HS-5 (cell line): ENCODE measurements around the gene HLA-G.
A peak's percentile ranks its signal among the peaks of the same experiment; 100 is the strongest.
"Not testable (repeated sequence)": the region's sequence is repeated elsewhere in the genome, so short reads cannot be mapped to it uniquely, and the experiment has no call there.

Source experiments
- DNase-seq: peaks from one replicate; pipeline ENCODE4 v3.0.0-alpha.2; 2012; ENCODE audit warnings: low read depth

HLA-G gene

DNA sequence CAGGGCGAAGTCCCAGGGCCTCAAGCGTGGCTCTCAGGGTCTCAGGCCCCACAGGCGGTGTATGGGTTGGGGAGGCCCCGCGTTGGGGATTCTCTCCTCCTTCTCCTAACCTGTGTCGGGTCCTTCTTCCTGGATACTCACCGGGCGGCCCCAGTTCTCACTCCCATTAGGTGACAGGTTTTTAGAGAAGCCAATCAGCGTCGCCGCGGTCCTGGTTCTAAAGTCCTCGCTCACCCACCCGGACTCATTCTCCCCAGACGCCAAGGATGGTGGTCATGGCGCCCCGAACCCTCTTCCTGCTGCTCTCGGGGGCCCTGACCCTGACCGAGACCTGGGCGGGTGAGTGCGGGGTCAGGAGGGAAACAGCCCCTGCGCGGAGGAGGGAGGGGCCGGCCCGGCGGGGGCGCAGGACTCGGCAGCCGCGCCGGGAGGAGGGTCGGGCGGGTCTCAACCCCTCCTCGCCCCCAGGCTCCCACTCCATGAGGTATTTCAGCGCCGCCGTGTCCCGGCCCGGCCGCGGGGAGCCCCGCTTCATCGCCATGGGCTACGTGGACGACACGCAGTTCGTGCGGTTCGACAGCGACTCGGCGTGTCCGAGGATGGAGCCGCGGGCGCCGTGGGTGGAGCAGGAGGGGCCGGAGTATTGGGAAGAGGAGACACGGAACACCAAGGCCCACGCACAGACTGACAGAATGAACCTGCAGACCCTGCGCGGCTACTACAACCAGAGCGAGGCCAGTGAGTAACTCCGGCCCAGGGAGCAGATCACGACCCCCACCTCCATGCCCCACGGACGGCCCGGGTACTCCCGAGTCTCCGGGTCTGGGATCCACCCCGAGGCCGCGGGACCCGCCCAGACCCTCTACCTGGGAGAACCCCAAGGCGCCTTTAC is at the start of gene HLA-G:
Gene HLA-G, plus strand, starts transcription at position 247 of the 892 bp plus-strand sequence. Its CDS starts 20 bp downstream, at position 267.
- DNase-seq = no peak

DNA sequence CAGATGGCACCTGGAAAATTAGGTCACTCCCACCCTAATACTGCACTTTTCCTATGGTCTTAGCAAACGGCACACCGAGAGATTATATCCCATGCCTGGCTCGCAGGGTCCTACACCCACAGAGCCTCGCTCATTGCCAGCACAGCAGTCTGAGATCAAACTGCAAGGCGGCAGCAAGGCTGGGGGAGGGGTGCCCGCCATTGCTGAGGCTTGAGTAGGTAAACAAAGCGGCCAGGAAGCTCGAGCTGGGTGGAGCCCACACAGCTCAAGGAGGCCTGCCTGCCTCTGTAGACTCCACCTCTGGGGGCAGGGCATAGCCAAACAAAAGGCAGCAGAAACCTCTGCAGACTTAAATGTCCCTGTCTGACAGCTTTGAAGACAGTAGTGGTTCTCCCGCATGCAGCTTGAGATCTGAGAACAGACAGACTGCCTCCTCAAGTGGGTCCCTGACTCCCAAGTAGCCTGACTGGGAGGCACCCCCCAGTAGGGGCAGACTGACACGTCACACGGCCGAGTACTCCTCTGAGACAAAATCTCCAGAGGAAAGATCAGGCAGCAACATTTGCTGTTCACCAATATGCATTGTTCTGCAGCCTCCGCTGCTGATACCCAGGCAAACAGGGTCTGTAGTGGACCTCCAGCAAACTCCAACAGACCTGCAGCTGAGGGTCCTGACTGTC is 47.5 kb upstream of the HLA-G start:
- not testable (repeated sequence) for DNase-seq

DNA sequence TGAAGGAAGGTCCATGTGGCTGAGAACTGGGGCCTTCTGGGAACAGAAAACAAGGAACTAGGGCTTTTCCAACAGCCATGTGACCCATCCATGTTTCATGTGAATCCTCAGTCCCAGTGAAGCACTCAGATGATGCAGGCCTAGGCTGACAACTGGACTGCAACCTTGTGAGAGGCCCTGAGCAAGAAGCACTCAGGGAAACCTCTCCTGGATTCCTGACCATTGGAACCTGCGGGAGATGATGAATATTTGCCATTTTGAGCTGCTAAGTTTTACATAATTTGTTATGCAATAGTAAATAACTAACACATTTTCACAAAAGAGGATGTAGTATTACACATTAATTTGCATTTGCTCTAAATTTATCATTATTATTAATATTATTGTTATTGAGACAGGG is 38.4 kb upstream of the HLA-G start:
- DNase-seq = no peak

- no peak for DNase-seq
These were observed 37.0 kb upstream of the HLA-G start for GRCh38 chr6:29790626-29791025.

DNA sequence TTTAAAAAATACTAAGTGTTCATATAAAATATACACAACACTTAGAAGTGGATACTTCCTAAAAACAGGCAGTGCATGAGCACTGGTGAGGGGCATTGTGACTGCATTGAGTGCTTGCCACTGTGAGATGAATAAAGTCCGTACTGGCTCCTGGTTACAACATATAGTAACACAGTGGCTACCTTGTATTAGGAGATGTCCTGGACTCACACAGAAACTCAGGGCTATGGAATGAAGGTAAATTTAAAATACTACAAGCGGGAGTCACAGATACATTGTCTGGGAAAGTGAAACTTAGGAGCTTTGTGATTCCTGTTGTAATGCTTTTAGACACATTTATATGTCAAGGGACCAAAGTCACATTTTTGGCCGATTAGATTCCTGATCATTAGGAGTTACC is 36.5 kb upstream of the HLA-G start:
- DNase-seq = no peak

DNA sequence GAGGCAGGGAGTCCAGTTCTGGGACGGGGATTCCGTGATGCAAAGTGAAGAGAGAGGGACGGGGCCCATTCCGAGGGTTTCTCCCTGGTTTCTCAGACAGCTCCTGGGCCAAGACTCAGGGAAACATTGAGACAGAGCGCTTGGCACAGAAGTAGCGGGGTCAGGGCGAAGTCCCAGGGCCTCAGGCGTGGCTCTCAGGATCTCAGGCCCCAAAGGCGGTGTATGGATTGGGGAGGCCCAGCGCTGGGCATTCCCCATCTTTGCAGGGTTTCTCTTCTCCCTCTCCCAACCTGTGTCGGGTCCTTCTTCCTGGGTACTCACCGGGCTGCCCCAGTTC is 35.9 kb upstream of the HLA-G start:
- no peak for DNase-seq

GRCh38 chr6:29792123-29793035 is 35.2 kb upstream of the HLA-G start:
- DNase-seq = no peak

- DNase-seq = no peak
These were observed 34.6 kb upstream of the HLA-G start for GRCh38 chr6:29793036-29793356.

DNA sequence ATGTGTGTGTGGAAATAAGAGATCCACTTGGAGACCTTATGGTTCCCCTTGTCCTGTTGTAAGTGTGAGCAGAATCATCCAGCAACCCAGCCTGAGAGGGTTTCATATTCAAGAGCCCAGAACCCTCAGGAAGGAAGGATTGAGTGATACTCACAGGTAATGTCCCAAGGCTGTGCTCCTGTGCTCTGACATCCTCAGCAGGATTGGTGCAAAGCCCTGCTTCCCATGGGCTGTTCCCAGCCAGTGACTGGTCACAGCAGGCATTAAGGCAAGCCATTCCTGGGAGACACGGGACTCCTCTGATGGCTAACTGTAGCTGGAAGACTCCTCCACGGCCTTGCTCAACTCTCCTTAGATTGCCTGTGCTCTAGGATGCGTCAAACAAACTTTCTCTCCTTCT is 33.8 kb upstream of the HLA-G start:
- no peak for DNase-seq

- no peak for DNase-seq
These were observed 31.6 kb upstream of the HLA-G start for GRCh38 chr6:29796026-29796425.

DNA sequence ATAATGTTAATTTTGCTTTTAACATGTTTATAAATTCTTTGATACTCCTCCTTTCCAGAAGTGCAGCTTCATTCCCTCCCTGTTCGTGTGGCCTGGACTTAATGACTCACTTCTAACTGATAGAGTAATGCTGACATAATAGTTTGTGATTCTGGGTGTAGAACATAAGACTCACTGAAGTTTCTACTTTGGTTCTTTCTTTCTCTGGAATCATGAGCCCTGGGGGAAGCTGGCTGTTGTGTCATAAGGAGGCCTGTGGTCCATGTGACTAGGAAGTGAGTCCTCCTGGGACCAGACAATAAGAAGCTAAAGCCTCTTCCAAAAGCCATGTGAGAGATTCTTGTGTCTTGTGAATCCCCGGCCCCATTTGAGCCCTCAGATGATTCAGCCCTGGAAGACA is 30.5 kb upstream of the HLA-G start:
- DNase-seq = peak; percentile 19

- no peak for DNase-seq
These were observed 29.7 kb upstream of the HLA-G start for GRCh38 chr6:29797966-29798365.

- DNase-seq = no peak
These were observed 27.4 kb upstream of the HLA-G start for GRCh38 chr6:29800254-29800653.

DNA sequence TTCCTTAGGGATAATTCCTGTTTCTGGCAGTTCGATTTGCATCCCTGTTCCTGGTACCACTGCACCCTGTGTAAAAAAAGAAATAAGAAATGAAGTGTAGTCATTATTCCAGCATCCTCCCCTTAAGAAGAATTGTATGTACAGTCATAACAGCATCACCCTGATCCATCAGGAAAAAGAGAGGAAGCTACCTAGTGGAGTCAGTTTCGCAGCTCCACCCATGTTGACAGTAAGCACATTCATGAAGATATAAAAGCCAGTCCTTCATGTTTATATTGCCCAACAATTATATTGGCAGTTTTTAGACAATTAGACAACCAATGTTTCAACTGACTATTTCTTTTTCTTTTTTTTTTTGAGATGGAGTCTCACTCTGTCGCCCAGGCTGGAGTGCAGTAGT is 21.2 kb upstream of the HLA-G start:
- DNase-seq = no peak

DNA sequence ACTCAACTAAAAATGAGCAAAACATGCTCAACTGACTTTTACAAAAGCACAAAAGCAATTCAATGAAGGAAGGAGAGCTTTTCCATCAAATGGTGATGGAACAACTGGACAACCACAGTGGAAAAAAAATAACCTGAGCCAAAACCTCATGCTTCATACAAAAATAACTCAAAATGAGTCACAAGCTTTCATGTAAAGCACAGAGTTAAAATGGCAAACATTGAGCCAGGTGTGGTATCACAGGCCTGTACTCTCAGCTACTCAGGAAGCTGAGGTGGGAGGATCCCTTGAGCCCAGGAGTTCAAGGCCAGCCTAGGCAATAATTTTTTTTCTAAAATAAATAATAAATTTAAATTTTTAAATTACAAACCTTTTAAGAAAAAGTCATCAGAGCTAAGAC is 18.4 kb upstream of the HLA-G start:
- no peak for DNase-seq

DNA sequence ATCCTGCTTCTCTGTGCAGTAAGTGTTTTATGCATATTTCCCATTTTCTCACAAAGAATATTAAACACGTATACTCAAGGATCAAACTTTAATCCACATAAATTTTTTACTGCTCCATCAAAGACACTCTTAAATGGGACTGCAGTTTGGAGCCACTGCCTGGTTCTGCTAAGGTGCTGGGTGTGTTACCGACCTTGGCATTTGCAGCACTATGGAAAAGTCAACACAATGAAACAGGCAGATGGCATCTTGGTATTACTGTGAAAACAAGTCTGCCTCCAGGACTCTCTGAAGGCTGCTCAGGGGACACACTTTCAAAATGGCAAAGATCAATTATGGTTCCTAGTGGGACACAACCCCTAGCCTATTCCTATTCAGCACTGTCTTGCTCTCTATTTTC is 17.3 kb upstream of the HLA-G start:
- no peak for DNase-seq

- DNase-seq = no peak
These were observed 16.2 kb upstream of the HLA-G start for GRCh38 chr6:29811377-29811776.

DNA sequence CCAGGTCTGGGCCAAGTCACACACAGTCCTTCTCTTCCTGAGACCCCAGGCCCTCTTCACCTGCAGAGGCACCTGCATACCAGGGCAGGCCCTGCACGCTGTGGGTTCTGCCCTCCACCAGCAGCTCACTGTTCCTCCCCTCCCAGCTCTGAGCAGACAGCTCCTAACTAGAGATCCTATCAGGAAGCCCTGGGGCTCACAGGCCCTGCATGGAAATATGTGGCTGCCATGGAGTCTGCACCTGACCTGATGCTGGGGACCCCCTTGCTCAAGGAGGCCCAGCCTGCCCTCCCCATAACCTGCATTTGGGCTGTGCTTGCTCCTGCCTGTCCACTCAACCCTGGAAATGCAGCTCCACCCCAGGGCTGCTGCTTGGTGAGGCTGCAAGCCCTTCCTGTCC is 14.6 kb upstream of the HLA-G start:
- no peak for DNase-seq

DNA sequence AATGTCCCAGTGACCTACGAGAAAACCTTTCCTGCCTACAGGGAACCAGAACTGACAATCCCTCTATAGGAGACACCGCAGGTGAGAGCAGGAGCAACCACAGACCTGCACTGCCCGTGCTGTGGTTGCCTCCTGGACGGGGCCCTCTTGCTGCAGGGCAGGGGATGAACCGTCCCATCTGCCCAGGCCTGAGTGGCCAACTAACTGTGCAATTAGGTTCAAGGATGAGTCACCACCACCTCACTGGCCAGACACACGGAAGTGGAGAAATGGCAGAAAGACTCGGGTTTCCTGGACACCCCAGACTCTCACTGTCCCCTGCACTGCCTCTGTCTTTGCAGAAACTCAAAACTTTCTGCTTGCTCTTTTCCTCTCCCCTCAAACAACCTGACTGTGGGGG is 13.8 kb upstream of the HLA-G start:
- no peak for DNase-seq

GRCh38 chr6:29814379-29815117 is 13.1 kb upstream of the HLA-G start:
- no peak for DNase-seq

GRCh38 chr6:29815118-29815750 is 12.4 kb upstream of the HLA-G start:
- no peak for DNase-seq

DNA sequence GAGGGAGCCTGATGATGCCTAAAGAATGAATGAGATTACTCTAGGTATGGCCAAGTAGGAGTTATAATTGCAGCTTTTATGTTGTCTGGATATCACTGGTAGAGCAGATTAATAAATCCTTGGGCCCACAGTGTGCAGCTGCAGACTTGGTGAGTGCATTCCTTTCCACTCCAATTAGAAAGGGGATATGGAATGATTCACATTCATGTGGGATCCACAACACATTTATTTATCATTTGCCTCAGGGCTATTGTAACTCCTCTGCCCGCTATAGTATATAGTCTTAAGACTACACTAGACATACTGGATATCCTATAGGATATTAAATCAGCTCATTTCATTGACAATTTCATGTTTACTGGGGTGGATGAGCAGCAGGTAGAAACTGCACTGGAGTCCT is 11.6 kb upstream of the HLA-G start:
- DNase-seq = no peak
